ENCODE results near the gene SH3TC2.

The SH3TC2 gene

GRCh38 chr5:149039506-149039905 is 23.4 kb downstream of the SH3TC2 start (continued):
- no peak for TF ChIP-seq BCL11A (tag by site-specific recombination; IDR thresholded peaks at IDR 0.05; ENCODE audit: low read depth)
- TF ChIP-seq ZNF214 (tag by site-specific recombination; IDR thresholded peaks at IDR 0.05; ENCODE audit: borderline replicate concordance) = no peak
- no peak for TF ChIP-seq SALL2 (tag by site-specific recombination; IDR thresholded peaks at IDR 0.05; ENCODE audit: borderline replicate concordance)
- TF ChIP-seq HOXC10 (CRISPR knock-in tag; IDR thresholded peaks at IDR 0.05) = no peak
- no peak for TF ChIP-seq ZFP69B (tag by site-specific recombination; IDR thresholded peaks at IDR 0.05)
- no peak for TF ChIP-seq ZNF350 (tag by site-specific recombination; IDR thresholded peaks at IDR 0.05)
- no peak for TF ChIP-seq KLF10 (tag by site-specific recombination; IDR thresholded peaks at IDR 0.05)
- TF ChIP-seq ZNF629 (tag by site-specific recombination; IDR thresholded peaks at IDR 0.05) = no peak
- no peak for TF ChIP-seq REST (tag by site-specific recombination; IDR thresholded peaks at IDR 0.05)
- no peak for TF ChIP-seq ZNF488 (tag by site-specific recombination; IDR thresholded peaks at IDR 0.05)
- TF ChIP-seq ZNF248 (tag by site-specific recombination; IDR thresholded peaks at IDR 0.05) = no peak

GRCh38 chr5:149038336-149039080 is 24.4 kb downstream of the SH3TC2 start:
- Histone ChIP-seq H3K9me3 (ENCODE audit: control insufficient read depth, insufficient read depth, low read depth, low read length) (no peaks in the 10 kb centered on the region), H3K36me3 (ENCODE audit: control insufficient read depth in 2 of 2, insufficient read depth in 1 of 2, low read length in 2 of 2) (no peaks in the 10 kb centered on the region), H3K4me3 (ENCODE audit: low read depth, low read length) (no peak overlapping the region), H3K27ac (ENCODE audit: extremely low read depth, low read depth, low read length) (no peak overlapping the region), H3K4me1 (ENCODE audit: control insufficient read depth, insufficient read depth, low read length) (no peaks in the 10 kb centered on the region)
- TF ChIP-seq ZXDB (tag by site-specific recombination; IDR thresholded peaks at IDR 0.05) (no peak), ZNF221 (tag by site-specific recombination; IDR thresholded peaks at IDR 0.05; ENCODE audit: borderline replicate concordance) (no peak), ZNF792 (tag by site-specific recombination; IDR thresholded peaks at IDR 0.05) (no peak), ZSCAN23 (tag by site-specific recombination; IDR thresholded peaks at IDR 0.05) (no peak), ZNF555 (tag by site-specific recombination; conservative IDR thresholded peaks at IDR 0.05) (no peak), ZNF335 (tag by site-specific recombination; conservative IDR thresholded peaks at IDR 0.05) (no peak), ZNF510 (tag by site-specific recombination; IDR thresholded peaks at IDR 0.05; ENCODE audit: insufficient replicate concordance) (no peak), ZNF624 (tag by site-specific recombination; IDR thresholded peaks at IDR 0.05) (no peak), ZBTB17 (tag by site-specific recombination; IDR thresholded peaks at IDR 0.05) (no peak)
- ChIA-PET POLR2A (no interaction called here), CTCF (interaction anchor here (0.6 to 14.9 kb wide), 9 partner anchors 9 to 301 kb away, joined by 3 to 489 read pairs (median 3); no protein-coding TSS in a partner anchor)

- Histone ChIP-seq H3K27ac (ENCODE audit: extremely low read depth, low read depth, low read length) (no peak overlapping the region), H3K9me3 (ENCODE audit: control insufficient read depth, insufficient read depth, low read depth, low read length) (no peaks in the 10 kb centered on the region), H3K4me1 (ENCODE audit: control insufficient read depth, insufficient read depth, low read length) (no peaks in the 10 kb centered on the region), H3K36me3 (ENCODE audit: control insufficient read depth in 2 of 2, insufficient read depth in 1 of 2, low read length in 2 of 2) (no peaks in the 10 kb centered on the region), H3K4me3 (ENCODE audit: low read depth, low read length) (no peak overlapping the region)
- ChIA-PET CTCF (interaction anchor here (1.0 to 14.9 kb wide), 8 partner anchors 32 to 301 kb away, joined by 3 to 489 read pairs (median 38); no protein-coding TSS in a partner anchor), POLR2A (no interaction called here)
- TF ChIP-seq ZIC2 (tag by site-specific recombination; IDR thresholded peaks at IDR 0.05) = peak; percentile 61
- TF ChIP-seq ZNF518A (tag by site-specific recombination; conservative IDR thresholded peaks at IDR 0.05; ENCODE audit: low read depth) = no peak
Observed at GRCh38 chr5:149037817-149038216, 25.0 kb downstream of the SH3TC2 start.

Measured in HEK293 (cell line).